ENCODE results near the gene ADAMTS8.
A peak's percentile ranks its signal among the peaks of the same experiment; 100 is the strongest.

Gene ADAMTS8

GRCh38 chr11:130407978-130408377, 20.4 kb downstream of the ADAMTS8 start:
- Mint-ChIP-seq H3K36me3 (ENCODE audit: low read depth) (no peaks in the 10 kb centered on the region), H3K27me3 (ENCODE audit: low read depth, poor library complexity) (peaks cover 86% of the 10 kb centered on the region), H3K27ac (no peak overlapping the region), H3K4me3 (no peak overlapping the region), H3K4me1 (peaks cover 30% of the 10 kb centered on the region), H3K9me3 (no peaks in the 10 kb centered on the region)
- DNase-seq, result no peak
- TF ChIP-seq CTCF (IDR thresholded peaks at IDR 0.05), result no peak

- no peak for TF ChIP-seq CTCF (IDR thresholded peaks at IDR 0.05)
- Mint-ChIP-seq H3K36me3 (ENCODE audit: low read depth) (no peaks in the 10 kb centered on the region), H3K27ac (no peak overlapping the region), H3K9me3 (no peaks in the 10 kb centered on the region), H3K27me3 (ENCODE audit: low read depth, poor library complexity) (peaks cover 72% of the 10 kb centered on the region), H3K4me3 (no peak overlapping the region), H3K4me1 (peaks cover 52% of the 10 kb centered on the region)
- DNase-seq, result no peak
These were observed 23.0 kb downstream of the ADAMTS8 start for GRCh38 chr11:130405428-130405827.

GRCh38 chr11:130404727-130405126, 23.7 kb downstream of the ADAMTS8 start:
- Mint-ChIP-seq H3K36me3 (ENCODE audit: low read depth) (no peaks in the 10 kb centered on the region), H3K27me3 (ENCODE audit: low read depth, poor library complexity) (peaks cover 69% of the 10 kb centered on the region), H3K9me3 (no peaks in the 10 kb centered on the region), H3K4me1 (peaks cover 59% of the 10 kb centered on the region), H3K4me3 (no peak overlapping the region), H3K27ac (no peak overlapping the region)
- no peak for DNase-seq
- no peak for TF ChIP-seq CTCF (IDR thresholded peaks at IDR 0.05)

- Mint-ChIP-seq H3K4me1 (peaks cover 51% of the 10 kb centered on the region), H3K27me3 (ENCODE audit: low read depth, poor library complexity) (peaks cover 64% of the 10 kb centered on the region), H3K36me3 (ENCODE audit: low read depth) (no peaks in the 10 kb centered on the region), H3K27ac (peak overlapping the region; percentile 56), H3K4me3 (peak overlapping the region; percentile 14), H3K9me3 (no peaks in the 10 kb centered on the region)
- no peak for DNase-seq
- no peak for TF ChIP-seq CTCF (IDR thresholded peaks at IDR 0.05)
These were observed 24.4 kb downstream of the ADAMTS8 start for GRCh38 chr11:130403967-130404366.

- DNase-seq, result no peak
- peak overlapping the region; percentile 15 for H3K4me3 Mint-ChIP-seq
- H3K36me3 Mint-ChIP-seq (ENCODE audit: low read depth), result no peaks in the 10 kb centered on the region
- peaks cover 66% of the 10 kb centered on the region for H3K27me3 Mint-ChIP-seq (ENCODE audit: low read depth, poor library complexity)
- no peaks in the 10 kb centered on the region for H3K9me3 Mint-ChIP-seq
- peaks cover 48% of the 10 kb centered on the region for H3K4me1 Mint-ChIP-seq
- H3K27ac Mint-ChIP-seq, result peak overlapping the region; percentile 56
- no peak for TF ChIP-seq CTCF (IDR thresholded peaks at IDR 0.05)
These were observed 25.1 kb downstream of the ADAMTS8 start for GRCh38 chr11:130403271-130403804.

- Mint-ChIP-seq H3K27me3 (ENCODE audit: low read depth, poor library complexity) (peaks cover 64% of the 10 kb centered on the region), H3K4me3 (no peak overlapping the region), H3K9me3 (no peaks in the 10 kb centered on the region), H3K27ac (no peak overlapping the region), H3K4me1 (peaks cover 48% of the 10 kb centered on the region), H3K36me3 (ENCODE audit: low read depth) (no peaks in the 10 kb centered on the region)
- no peak for TF ChIP-seq CTCF (IDR thresholded peaks at IDR 0.05)
- no peak for DNase-seq
These were observed 25.8 kb downstream of the ADAMTS8 start for GRCh38 chr11:130402570-130402969.

Data from nephron progenitor cell (in vitro differentiated cells).